ENCODE measurements around the gene WFIKKN2.

Gene WFIKKN2

GRCh38 chr17:50813583-50813982 is 21.8 kb upstream of the WFIKKN2 start:
- DNase-seq = no peak

GRCh38 chr17:50815400-50815799 is 20.0 kb upstream of the WFIKKN2 start:
- DNase-seq = peak in 1 of 2 donors; percentile 13

- DNase-seq = no peak
Measured at GRCh38 chr17:50816271-50816670, 19.1 kb upstream of the WFIKKN2 start.

- DNase-seq = peak in 1 of 2 donors; percentile 4
Measured at GRCh38 chr17:50816771-50817751, 18.3 kb upstream of the WFIKKN2 start.

- no peak for DNase-seq
Measured at GRCh38 chr17:50817838-50818237, 17.5 kb upstream of the WFIKKN2 start.

- DNase-seq = no peak
Measured at GRCh38 chr17:50818261-50818660, 17.1 kb upstream of the WFIKKN2 start.

- DNase-seq = no peak
Measured at GRCh38 chr17:50818921-50819657, 16.3 kb upstream of the WFIKKN2 start.

GRCh38 chr17:50820651-50821050 is 14.7 kb upstream of the WFIKKN2 start:
- no peak for DNase-seq

- no peak for DNase-seq
Measured at GRCh38 chr17:50822550-50822949, 12.8 kb upstream of the WFIKKN2 start.

- DNase-seq = no peak
Measured at GRCh38 chr17:50824429-50824828, 11.0 kb upstream of the WFIKKN2 start.

GRCh38 chr17:50825188-50825587 is 10.2 kb upstream of the WFIKKN2 start:
- DNase-seq = no peak

GRCh38 chr17:50828508-50829170 is 6.7 kb upstream of the WFIKKN2 start:
- DNase-seq = no peak

- peak in 1 of 2 donors; percentile 26 for DNase-seq
Measured at GRCh38 chr17:50829332-50829731, 6.1 kb upstream of the WFIKKN2 start.

GRCh38 chr17:50830352-50830751 is 5.0 kb upstream of the WFIKKN2 start:
- no peak for DNase-seq

- no peak for DNase-seq
Measured at GRCh38 chr17:50830994-50831393, 4.4 kb upstream of the WFIKKN2 start.

- DNase-seq = no peak
Measured at GRCh38 chr17:50831471-50831928, 3.9 kb upstream of the WFIKKN2 start.

GRCh38 chr17:50832267-50832863 is 3.0 kb upstream of the WFIKKN2 start:
- DNase-seq = no peak

GRCh38 chr17:50832864-50833381 is 2.5 kb upstream of the WFIKKN2 start:
- DNase-seq = no peak

GRCh38 chr17:50833510-50834428 is 1.6 kb upstream of the WFIKKN2 start:
- no peak for DNase-seq

- no peak for DNase-seq
Measured at GRCh38 chr17:50834429-50835300, 721 bp upstream of the WFIKKN2 start.
